Upper lobe of left lung (tissue), 6 donors: ENCODE results near the gene GSAP. TPM values are rescaled to one million over a fixed set of nuclear protein-coding genes. Genes with fewer than 3 reads are reported as not detected.

ENCODE experiments used
- ATAC-seq, 2 donors: fragments of 200-7000 bp; cut with Tn5 transposase; one replicate each; pipeline ENCODE4 v1.9.1; 2022; ENCODE audit warnings: mild to moderate bottlenecking in 2 of 2, moderate library complexity in 2 of 2; ENCODE audit not compliant: low FRiP score in 2 of 2
- DNase-seq, 2 donors: peaks; one replicate each; pipeline ENCODE4 v3.0.0-alpha.2; 2019 to 2020
- H3K27ac ChIP-seq, 4 donors: fragments of 200-600 bp; sonication (generic); one replicate each; pipeline ENCODE4 v1.5.1; 2016 to 2019
- H3K27me3 ChIP-seq, 4 donors: fragments of 200-600 bp; sonication (generic); one replicate each; pipeline ENCODE4 v1.5.1; 2017 to 2019
- H3K36me3 ChIP-seq, 4 donors: fragments of 200-600 bp; sonication (generic); one replicate each; pipeline ENCODE4 v1.5.1; 2016 to 2019
- H3K4me1 ChIP-seq, 4 donors: fragments of 200-600 bp; sonication (generic); one replicate each; pipeline ENCODE4 v1.5.1; 2018 to 2019
- H3K4me3 ChIP-seq, 4 donors: fragments of 200-600 bp; sonication (generic); one replicate each; pipeline ENCODE4 v1.5.1; 2017 to 2019; ENCODE audit warnings: mild to moderate bottlenecking in 2 of 4, moderate library complexity in 1 of 4
- H3K9me3 ChIP-seq, 4 donors: fragments of 200-600 bp; sonication (generic); one replicate each; pipeline ENCODE4 v1.5.1; 2018 to 2019
- CTCF ChIP-seq, 6 experiments: fragments of 450-650 bp in 4 of 6; fragments of 200-600 bp in 2 of 6; sonication (generic) in 2 of 6; IDR thresholded peaks; one replicate each; pipeline ENCODE4 v1.5.1; 2016 to 2019; ENCODE audit warnings: antibody characterized with exemption in 6 of 6
- EP300 ChIP-seq, 4 donors: sonication (generic); formaldehyde crosslinking; IDR thresholded peaks; one replicate each; pipeline ENCODE4 v1.5.1; 2017; ENCODE audit warnings: antibody characterized with exemption in 4 of 4, control low read depth in 2 of 4
- POLR2A ChIP-seq, 4 donors: fragments of 450-650 bp; IDR thresholded peaks; one replicate each; pipeline ENCODE4 v1.5.1; 2016 to 2017; ENCODE audit warnings: antibody characterized with exemption in 4 of 4, mild to moderate bottlenecking in 2 of 4
- POLR2AphosphoS5 ChIP-seq, 2 donors: sonication (generic); formaldehyde crosslinking; IDR thresholded peaks; one replicate each; pipeline ENCODE4 v1.5.1; 2017; ENCODE audit warnings: antibody characterized with exemption in 2 of 2
- WGBS, 2 donors: methylation state at CpG; one replicate each; pipeline ENCODE4 v1.1.5; 2017 to 2018; 5-methylcytosine and 5-hydroxymethylcytosine counted together
- total RNA-seq, 6 donors: library from RNA; depleted of rRNA in 4 of 6; stranded (reverse); fragments of >200 nt in 4 of 6; gene quantifications; one replicate each; pipeline versions ENCODE4 v1.1.0 to v1.2.1, GENCODE V29; 2016 to 2021
- donor health status: DM: no; HTN: no; CAD: no; lungs with moderate emphysema.
- donor health status: DM: no; HTN: yes; CAD: no; lungs with severe emphysema.

GSAP gene
- total RNA-seq, 6 donors from 2014 or later, result 44.0 to 160 (median 73.8) TPM

- DNase-seq, result no peak
- no peaks in the 10 kb centered on the region for H3K27me3 ChIP-seq
- no peak for ATAC-seq
- TF ChIP-seq EP300 (IDR thresholded peaks at IDR 0.05), result no peak
- no peak for TF ChIP-seq POLR2A (IDR thresholded peaks at IDR 0.05)
- TF ChIP-seq POLR2AphosphoS5 (IDR thresholded peaks at IDR 0.05), result no peak
- no peak for TF ChIP-seq CTCF (IDR thresholded peaks at IDR 0.05)
- no peak overlapping the region for H3K27ac ChIP-seq
- H3K4me3 ChIP-seq, result no peak overlapping the region
- no peaks in the 10 kb centered on the region for H3K36me3 ChIP-seq
- peaks cover 0 to 8% (median 1%) of the 10 kb centered on the region in 4 donors for H3K4me1 ChIP-seq
- H3K9me3 ChIP-seq, result no peaks in the 10 kb centered on the region
Observed at GRCh38 chr7:77290425-77290824, 125.7 kb downstream of the GSAP start.

- peaks cover 0 to 8% (median 1%) of the 10 kb centered on the region in 4 donors for H3K4me1 ChIP-seq
- no peak overlapping the region for H3K4me3 ChIP-seq
- no peaks in the 10 kb centered on the region for H3K36me3 ChIP-seq
- H3K9me3 ChIP-seq, result no peaks in the 10 kb centered on the region
- ATAC-seq, result no peak
- no peaks in the 10 kb centered on the region for H3K27me3 ChIP-seq
- TF ChIP-seq POLR2AphosphoS5 (IDR thresholded peaks at IDR 0.05) (no peak), POLR2A (IDR thresholded peaks at IDR 0.05) (no peak), EP300 (IDR thresholded peaks at IDR 0.05) (no peak), CTCF (IDR thresholded peaks at IDR 0.05) (no peak)
- DNase-seq, result no peak
- no peak overlapping the region for H3K27ac ChIP-seq
- WGBS, 2 donors, result 91% methylated on average over 3 of the region's 3 CpGs
Observed at GRCh38 chr7:77289387-77289786, 126.8 kb downstream of the GSAP start.

- TF ChIP-seq POLR2A (IDR thresholded peaks at IDR 0.05), result no peak
- TF ChIP-seq EP300 (IDR thresholded peaks at IDR 0.05), result no peak
- no peak for TF ChIP-seq POLR2AphosphoS5 (IDR thresholded peaks at IDR 0.05)
- TF ChIP-seq CTCF (IDR thresholded peaks at IDR 0.05), result no peak
Observed at GRCh38 chr7:77288676-77289320, 127.4 kb downstream of the GSAP start.

DNA sequence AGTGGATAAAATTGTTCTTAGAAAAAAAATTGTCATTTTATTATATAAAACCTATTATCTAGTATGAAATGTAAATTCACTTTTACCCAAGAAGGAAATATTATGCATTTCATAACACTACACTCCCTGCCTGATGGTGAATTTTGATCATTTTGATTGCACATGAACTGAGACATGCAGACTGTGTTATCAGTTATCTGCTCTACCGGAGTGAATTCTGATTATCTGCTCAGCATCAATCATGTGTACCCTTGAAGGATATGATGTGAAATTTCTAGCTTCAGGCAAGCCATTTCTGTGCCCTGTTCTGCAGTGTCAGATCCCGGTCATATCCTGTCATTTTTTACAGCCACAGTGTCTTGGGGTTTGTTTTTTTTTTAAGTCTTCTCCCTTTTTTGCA, 131.5 kb downstream of the GSAP start:
- 58 to 80% methylated on average over 2 of the region's 2 CpGs for WGBS, 2 donors
- Histone ChIP-seq H3K27me3 (no peaks in the 10 kb centered on the region), H3K27ac (no peak overlapping the region), H3K4me1 (peaks cover 0 to 8% (median 1%) of the 10 kb centered on the region in 4 donors), H3K36me3 (no peaks in the 10 kb centered on the region), H3K4me3 (no peak overlapping the region), H3K9me3 (no peaks in the 10 kb centered on the region)
- TF ChIP-seq CTCF (IDR thresholded peaks at IDR 0.05), result no peak
- no peak for TF ChIP-seq POLR2AphosphoS5 (IDR thresholded peaks at IDR 0.05)
- no peak for TF ChIP-seq EP300 (IDR thresholded peaks at IDR 0.05)
- TF ChIP-seq POLR2A (IDR thresholded peaks at IDR 0.05), result no peak
- ATAC-seq (no peak), DNase-seq (no peak)

More at GRCh38 chr7:77288676-77289320, 127.4 kb downstream of the GSAP start:
- Histone ChIP-seq H3K9me3 (no peaks in the 10 kb centered on the region), H3K4me1 (peaks cover 0 to 8% (median 1%) of the 10 kb centered on the region in 4 donors), H3K36me3 (no peaks in the 10 kb centered on the region), H3K27me3 (no peaks in the 10 kb centered on the region), H3K27ac (no peak overlapping the region), H3K4me3 (no peak overlapping the region)
- no peak for ATAC-seq
- 61 to 65% methylated on average over 6 to 7 of the region's 7 CpGs for WGBS, 2 donors
- DNase-seq, result no peak

DNA sequence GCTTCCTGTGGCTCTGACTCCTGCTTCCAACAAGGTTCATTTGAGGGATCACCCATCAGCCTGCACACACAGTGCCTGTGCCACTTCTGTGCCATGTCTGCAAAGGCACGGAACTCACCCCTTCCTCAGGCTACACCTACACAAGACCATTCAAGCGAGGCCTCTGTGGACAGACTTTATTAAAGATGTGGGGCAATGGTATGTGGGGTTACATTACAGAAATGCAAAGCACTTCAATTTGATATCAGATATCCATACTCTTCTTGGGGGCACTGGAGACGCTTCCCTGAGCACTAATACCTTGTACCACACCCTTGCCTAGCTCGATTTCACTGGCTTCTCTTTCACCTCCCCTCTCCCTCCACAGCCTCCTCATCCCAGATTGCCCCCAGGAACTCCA, 132.1 kb downstream of the GSAP start:
- Histone ChIP-seq H3K9me3 (no peaks in the 10 kb centered on the region), H3K36me3 (no peaks in the 10 kb centered on the region), H3K4me3 (no peak overlapping the region), H3K27me3 (no peaks in the 10 kb centered on the region), H3K4me1 (peaks cover 0 to 6% (median 1%) of the 10 kb centered on the region in 4 donors), H3K27ac (no peak overlapping the region)
- ATAC-seq (no peak), DNase-seq (no peak)
- TF ChIP-seq EP300 (IDR thresholded peaks at IDR 0.05) (no peak), POLR2A (IDR thresholded peaks at IDR 0.05) (no peak)
- 93 to 94% methylated on average over 4 of the region's 4 CpGs for WGBS, 2 donors
